ENCODE measurements around the gene ATPAF2. TPM values are rescaled to one million over a fixed set of nuclear protein-coding genes. Genes with fewer than 3 reads are reported as not detected.
"Not testable (repeated sequence)": the region's sequence is repeated elsewhere in the genome, so short reads cannot be mapped to it uniquely, and the experiment has no call there.

ATPAF2 gene
- total and polyA plus RNA-seq, 2 experiments from 2014 or later: 17.9 to 33.9 TPM

DNA sequence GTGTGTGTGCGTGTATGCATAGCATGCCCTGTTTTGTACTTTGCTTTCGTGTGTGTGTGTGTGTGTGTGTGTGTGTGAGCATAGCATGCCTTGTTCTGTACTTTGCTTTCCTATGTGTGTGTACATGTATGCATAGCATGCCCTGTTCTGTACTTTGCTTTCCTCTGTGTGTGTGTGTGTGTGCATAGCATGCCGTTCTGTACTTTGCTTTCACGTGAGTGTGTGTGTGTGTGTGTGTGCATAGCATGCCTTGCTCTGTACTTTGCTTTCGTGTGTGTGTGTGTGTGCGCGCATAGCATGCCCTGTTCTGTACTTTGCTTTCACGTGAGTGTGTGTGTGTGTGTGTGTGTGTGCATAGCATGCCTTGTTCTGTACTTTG lies 38.9 kb downstream of the ATPAF2 start:
- TF ChIP-seq, protein P1, sequence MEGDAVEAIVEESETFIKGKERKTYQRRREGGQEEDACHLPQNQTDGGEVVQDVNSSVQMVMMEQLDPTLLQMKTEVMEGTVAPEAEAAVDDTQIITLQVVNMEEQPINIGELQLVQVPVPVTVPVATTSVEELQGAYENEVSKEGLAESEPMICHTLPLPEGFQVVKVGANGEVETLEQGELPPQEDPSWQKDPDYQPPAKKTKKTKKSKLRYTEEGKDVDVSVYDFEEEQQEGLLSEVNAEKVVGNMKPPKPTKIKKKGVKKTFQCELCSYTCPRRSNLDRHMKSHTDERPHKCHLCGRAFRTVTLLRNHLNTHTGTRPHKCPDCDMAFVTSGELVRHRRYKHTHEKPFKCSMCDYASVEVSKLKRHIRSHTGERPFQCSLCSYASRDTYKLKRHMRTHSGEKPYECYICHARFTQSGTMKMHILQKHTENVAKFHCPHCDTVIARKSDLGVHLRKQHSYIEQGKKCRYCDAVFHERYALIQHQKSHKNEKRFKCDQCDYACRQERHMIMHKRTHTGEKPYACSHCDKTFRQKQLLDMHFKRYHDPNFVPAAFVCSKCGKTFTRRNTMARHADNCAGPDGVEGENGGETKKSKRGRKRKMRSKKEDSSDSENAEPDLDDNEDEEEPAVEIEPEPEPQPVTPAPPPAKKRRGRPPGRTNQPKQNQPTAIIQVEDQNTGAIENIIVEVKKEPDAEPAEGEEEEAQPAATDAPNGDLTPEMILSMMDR (IDR thresholded peaks at IDR 0.05; ENCODE audit: poor library complexity): no peak
- TF ChIP-seq EZH2phosphoT487 (IDR thresholded peaks at IDR 0.05; ENCODE audit: low read depth, severe bottlenecking, unreplicated experiment) (no peak), EZH2 (IDR thresholded peaks at IDR 0.05; ENCODE audit: borderline replicate concordance) (no peak)
- WGBS (ENCODE audit: low lambda C conversion rate, missing lambda C conversion rate): 78% methylated on average over 7 of the region's 8 CpGs

DNA sequence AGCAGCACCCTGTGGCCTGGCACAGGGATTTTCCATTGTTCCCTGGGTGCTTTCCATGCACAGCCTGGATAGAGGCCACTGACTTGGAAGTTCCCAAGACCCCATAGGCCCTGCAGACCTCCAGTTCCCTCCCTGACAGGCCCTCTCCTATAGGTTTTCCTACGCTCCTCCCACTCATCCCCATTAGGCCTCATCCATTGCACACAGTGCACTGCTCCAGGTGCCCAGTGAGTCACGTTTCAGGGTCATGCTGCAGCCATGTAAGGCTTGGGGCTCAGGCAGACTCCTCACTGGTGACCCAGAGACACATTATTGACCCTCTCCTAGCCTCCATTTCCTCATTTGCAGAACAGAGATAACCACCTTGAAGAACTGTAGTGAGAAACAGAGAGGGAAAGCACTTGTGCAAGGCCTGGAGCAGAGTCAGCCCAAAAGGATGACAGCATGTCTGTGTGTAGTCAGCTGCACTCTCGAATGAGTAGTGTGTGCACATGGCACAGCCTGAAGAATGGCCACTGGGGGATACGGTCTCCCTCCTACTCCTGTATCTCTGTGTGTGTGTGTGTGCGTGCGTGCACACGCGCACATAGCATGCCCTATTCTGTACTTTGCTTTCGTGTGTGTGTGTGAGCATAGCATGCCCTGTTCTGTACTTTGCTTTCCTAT lies 39.5 kb downstream of the ATPAF2 start:
- H3K27ac ChIP-seq: no peak overlapping the region
- H3K4me3 ChIP-seq: no peak overlapping the region
- no peak overlapping the region for H2AFZ ChIP-seq
- no peak for TF ChIP-seq EZH2phosphoT487 (IDR thresholded peaks at IDR 0.05; ENCODE audit: low read depth, severe bottlenecking, unreplicated experiment)
- TF ChIP-seq, protein P1 (IDR thresholded peaks at IDR 0.05; ENCODE audit: poor library complexity): no peak
- TF ChIP-seq EZH2 (IDR thresholded peaks at IDR 0.05; ENCODE audit: borderline replicate concordance): no peak
- H3K36me3 ChIP-seq (replicated peaks; ENCODE audit: insufficient read depth, low read depth): no peaks in the 10 kb centered on the region
- no peak for DNase-seq (ENCODE audit: low spot score)
- H3K4me2 ChIP-seq: no peak overlapping the region
- H3K27me3 ChIP-seq: no peaks in the 10 kb centered on the region
- no peaks in the 10 kb centered on the region for H4K20me1 ChIP-seq (ENCODE audit: insufficient read depth, poor library complexity, severe bottlenecking)
- 90% methylated on average over 9 of the region's 9 CpGs for WGBS (ENCODE audit: low lambda C conversion rate, missing lambda C conversion rate)
- no peaks in the 10 kb centered on the region for H3K9me2 ChIP-seq (replicated peaks; ENCODE audit: insufficient read depth)
- H3K79me2 ChIP-seq: no peaks in the 10 kb centered on the region
- no peaks in the 10 kb centered on the region for H3K9me3 ChIP-seq (ENCODE audit: low read depth)
- no peaks in the 10 kb centered on the region for H3K4me1 ChIP-seq (ENCODE audit: insufficient read depth)

More for the DNA sequence above, 38.9 kb downstream of the ATPAF2 start:
- Histone ChIP-seq H3K4me3 (no peak overlapping the region), H3K4me1 (ENCODE audit: insufficient read depth) (no peaks in the 10 kb centered on the region), H3K27ac (no peak overlapping the region), H3K9me2 (replicated peaks; ENCODE audit: insufficient read depth) (no peaks in the 10 kb centered on the region), H3K79me2 (no peaks in the 10 kb centered on the region), H3K9me3 (ENCODE audit: low read depth) (no peaks in the 10 kb centered on the region), H3K36me3 (replicated peaks; ENCODE audit: insufficient read depth, low read depth) (no peaks in the 10 kb centered on the region), H4K20me1 (ENCODE audit: insufficient read depth, poor library complexity, severe bottlenecking) (no peaks in the 10 kb centered on the region), H3K4me2 (no peak overlapping the region), H3K27me3 (no peaks in the 10 kb centered on the region), H2AFZ (no peak overlapping the region)
- DNase-seq (ENCODE audit: low spot score): no peak

DNA sequence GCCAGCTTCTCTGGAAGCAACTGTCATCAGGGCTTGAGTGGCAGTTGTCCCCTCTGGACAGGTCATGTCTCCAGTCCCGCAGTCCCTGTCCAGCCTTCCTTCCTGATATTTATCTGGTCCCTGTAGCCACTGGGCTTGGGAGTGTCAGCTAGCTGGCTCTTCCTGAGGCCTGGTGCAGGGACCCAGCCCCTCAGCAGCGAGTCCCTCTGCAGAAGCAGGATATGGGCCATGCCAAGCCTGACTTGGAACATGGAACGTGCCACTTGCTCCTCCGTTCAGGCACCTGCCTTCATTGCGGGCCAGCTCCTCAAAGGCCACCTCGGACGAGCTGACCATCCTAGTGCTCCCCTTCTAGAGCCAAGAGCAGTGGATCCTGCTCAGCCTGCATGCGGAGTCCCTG lies 40.0 kb downstream of the ATPAF2 start:
- Histone ChIP-seq H3K4me3 (no peak overlapping the region), H3K4me2 (no peak overlapping the region), H3K27ac (no peak overlapping the region), H2AFZ (no peak overlapping the region), H4K20me1 (ENCODE audit: insufficient read depth, poor library complexity, severe bottlenecking) (no peaks in the 10 kb centered on the region), H3K79me2 (no peaks in the 10 kb centered on the region), H3K27me3 (no peaks in the 10 kb centered on the region), H3K36me3 (replicated peaks; ENCODE audit: insufficient read depth, low read depth) (no peaks in the 10 kb centered on the region), H3K9me2 (replicated peaks; ENCODE audit: insufficient read depth) (no peaks in the 10 kb centered on the region), H3K9me3 (ENCODE audit: low read depth) (no peaks in the 10 kb centered on the region), H3K4me1 (ENCODE audit: insufficient read depth) (no peaks in the 10 kb centered on the region)
- 94% methylated on average over 8 of the region's 8 CpGs for WGBS (ENCODE audit: low lambda C conversion rate, missing lambda C conversion rate)
- no peak for TF ChIP-seq EZH2 (IDR thresholded peaks at IDR 0.05; ENCODE audit: borderline replicate concordance)
- TF ChIP-seq, protein P1 (IDR thresholded peaks at IDR 0.05; ENCODE audit: poor library complexity): no peak
- no peak for TF ChIP-seq EZH2phosphoT487 (IDR thresholded peaks at IDR 0.05; ENCODE audit: low read depth, severe bottlenecking, unreplicated experiment)
- DNase-seq (ENCODE audit: low spot score): no peak

DNA sequence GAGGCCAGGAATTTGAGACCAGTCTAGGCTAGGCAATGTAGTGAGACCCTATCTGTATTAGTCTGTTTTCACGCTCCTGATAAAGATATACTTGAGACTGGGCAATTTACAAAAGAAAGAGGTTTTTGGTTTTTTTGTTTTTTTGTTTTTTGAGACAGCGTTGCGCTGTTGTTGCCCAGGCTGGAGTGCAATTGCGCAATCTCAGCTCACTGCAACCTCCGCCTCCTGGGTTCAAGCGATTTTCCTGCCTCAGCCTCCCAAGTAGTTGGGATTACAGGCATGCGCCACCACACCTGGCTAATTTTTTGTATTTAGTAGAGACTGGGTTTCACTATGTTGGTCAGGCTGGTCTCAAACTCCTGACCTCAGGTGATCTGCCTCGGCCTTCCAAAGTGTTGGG lies 43.1 kb downstream of the ATPAF2 start:
- not testable (repeated sequence) for H2AFZ ChIP-seq; DNase-seq (ENCODE audit: low spot score); H3K27ac ChIP-seq; H3K79me2 ChIP-seq; H3K4me3 ChIP-seq; H3K4me2 ChIP-seq; H3K9me3 ChIP-seq (ENCODE audit: low read depth); H3K4me1 ChIP-seq (ENCODE audit: insufficient read depth); H3K27me3 ChIP-seq; H3K9me2 ChIP-seq (replicated peaks; ENCODE audit: insufficient read depth); H3K36me3 ChIP-seq (replicated peaks; ENCODE audit: insufficient read depth, low read depth); H4K20me1 ChIP-seq (ENCODE audit: insufficient read depth, poor library complexity, severe bottlenecking)
- WGBS (ENCODE audit: low lambda C conversion rate, missing lambda C conversion rate): 97% methylated on average over 8 of the region's 8 CpGs
